ENCODE results near the gene CFC1.
"Not testable (repeated sequence)": the region's sequence is repeated elsewhere in the genome, so short reads cannot be mapped to it uniquely, and the experiment has no call there.

CFC1 gene

GRCh38 chr2:130599393-130599792 lies at the start of gene CFC1:
Gene CFC1, minus strand, starts transcription at chr2:130599575. Its CDS starts 288 bp downstream, at chr2:130599287.
- H3K4me3 ChIP-seq (ENCODE audit: control insufficient read depth, low read depth, low read length); DNase-seq (ENCODE audit: low read depth): not testable (repeated sequence)

- DNase-seq (ENCODE audit: low read depth); H3K4me3 ChIP-seq (ENCODE audit: control insufficient read depth, low read depth, low read length): not testable (repeated sequence)
These were observed 42.3 kb upstream of the CFC1 start for GRCh38 chr2:130641688-130642087.

GRCh38 chr2:130638973-130639372 lies 39.6 kb upstream of the CFC1 start:
- not testable (repeated sequence) for DNase-seq (ENCODE audit: low read depth); H3K4me3 ChIP-seq (ENCODE audit: control insufficient read depth, low read depth, low read length)

GRCh38 chr2:130628784-130629475 lies 29.6 kb upstream of the CFC1 start:
- not testable (repeated sequence) for H3K4me3 ChIP-seq (ENCODE audit: control insufficient read depth, low read depth, low read length); DNase-seq (ENCODE audit: low read depth)

- not testable (repeated sequence) for DNase-seq (ENCODE audit: low read depth)
These were observed 11.8 kb upstream of the CFC1 start, which contains the start of gene POTEJ for GRCh38 chr2:130611140-130611539. Gene POTEJ, plus strand, starts transcription at chr2:130611440. Its CDS starts 93 bp downstream, at chr2:130611533.

GRCh38 chr2:130610486-130610885 lies 11.1 kb upstream of the CFC1 start:
- DNase-seq (ENCODE audit: low read depth); H3K4me3 ChIP-seq (ENCODE audit: control insufficient read depth, low read depth, low read length): not testable (repeated sequence)

More at GRCh38 chr2:130611140-130611539, 11.8 kb upstream of the CFC1 start, which contains the start of gene POTEJ:
- not testable (repeated sequence) for H3K4me3 ChIP-seq (ENCODE audit: control insufficient read depth, low read depth, low read length)

GRCh38 chr2:130609002-130609920 lies 9.9 kb upstream of the CFC1 start:
- not testable (repeated sequence) for H3K4me3 ChIP-seq (ENCODE audit: control insufficient read depth, low read depth, low read length); DNase-seq (ENCODE audit: low read depth)

- not testable (repeated sequence) for DNase-seq (ENCODE audit: low read depth); H3K4me3 ChIP-seq (ENCODE audit: control insufficient read depth, low read depth, low read length)
These were observed 9.1 kb upstream of the CFC1 start for GRCh38 chr2:130608276-130609001.

GRCh38 chr2:130601648-130602302 lies 2.4 kb upstream of the CFC1 start:
- H3K4me3 ChIP-seq (ENCODE audit: control insufficient read depth, low read depth, low read length); DNase-seq (ENCODE audit: low read depth): not testable (repeated sequence)

GRCh38 chr2:130599926-130600325 lies 551 bp upstream of the CFC1 start:
- not testable (repeated sequence) for DNase-seq (ENCODE audit: low read depth); H3K4me3 ChIP-seq (ENCODE audit: control insufficient read depth, low read depth, low read length)

- DNase-seq (ENCODE audit: low read depth); H3K4me3 ChIP-seq (ENCODE audit: control insufficient read depth, low read depth, low read length): not testable (repeated sequence)
These were observed 912 bp downstream of the CFC1 start for GRCh38 chr2:130598463-130598862.

GRCh38 chr2:130597994-130598393 lies 1.4 kb downstream of the CFC1 start:
- not testable (repeated sequence) for DNase-seq (ENCODE audit: low read depth)

GRCh38 chr2:130596757-130597156 lies 2.6 kb downstream of the CFC1 start:
- DNase-seq (ENCODE audit: low read depth); H3K4me3 ChIP-seq (ENCODE audit: control insufficient read depth, low read depth, low read length): not testable (repeated sequence)

More at GRCh38 chr2:130597994-130598393, 1.4 kb downstream of the CFC1 start:
- H3K4me3 ChIP-seq (ENCODE audit: control insufficient read depth, low read depth, low read length), result not testable (repeated sequence)

GRCh38 chr2:130594011-130594410 lies 5.4 kb downstream of the CFC1 start:
- DNase-seq (ENCODE audit: low read depth); H3K4me3 ChIP-seq (ENCODE audit: control insufficient read depth, low read depth, low read length): not testable (repeated sequence)

GRCh38 chr2:130592791-130593414 lies 6.5 kb downstream of the CFC1 start:
- not testable (repeated sequence) for H3K4me3 ChIP-seq (ENCODE audit: control insufficient read depth, low read depth, low read length); DNase-seq (ENCODE audit: low read depth)

GRCh38 chr2:130590842-130591359 lies 8.5 kb downstream of the CFC1 start:
- H3K4me3 ChIP-seq (ENCODE audit: control insufficient read depth, low read depth, low read length); DNase-seq (ENCODE audit: low read depth): not testable (repeated sequence)

GRCh38 chr2:130590170-130590841 lies 9.1 kb downstream of the CFC1 start:
- DNase-seq (ENCODE audit: low read depth); H3K4me3 ChIP-seq (ENCODE audit: control insufficient read depth, low read depth, low read length): not testable (repeated sequence)
